Stimulated activated CD4-positive, alpha-beta T cell treated with anti-CD3 and anti-CD28 coated beads, Interleukin-12 subunit alpha, Interleukin-12 subunit beta, amount 100 ng/mL, for 24 hours (primary cell): ENCODE data around the gene SLC22A9.
"Not testable (repeated sequence)": the region's sequence is repeated elsewhere in the genome, so short reads cannot be mapped to it uniquely, and the experiment has no call there.

Source experiments
- DNase-seq, 2 experiments: peaks; one replicate each; pipeline ENCODE4 v3.0.0-alpha.2; 2020; ENCODE audit warnings: low read depth in 2 of 2

The SLC22A9 gene

GRCh38 chr11:63369165-63369970 lies at the start of gene SLC22A9:
SLC22A9 (plus strand) TSS chr11:63369785; CDS start chr11:63370057, 272 bp downstream.
- DNase-seq: no peak

DNA sequence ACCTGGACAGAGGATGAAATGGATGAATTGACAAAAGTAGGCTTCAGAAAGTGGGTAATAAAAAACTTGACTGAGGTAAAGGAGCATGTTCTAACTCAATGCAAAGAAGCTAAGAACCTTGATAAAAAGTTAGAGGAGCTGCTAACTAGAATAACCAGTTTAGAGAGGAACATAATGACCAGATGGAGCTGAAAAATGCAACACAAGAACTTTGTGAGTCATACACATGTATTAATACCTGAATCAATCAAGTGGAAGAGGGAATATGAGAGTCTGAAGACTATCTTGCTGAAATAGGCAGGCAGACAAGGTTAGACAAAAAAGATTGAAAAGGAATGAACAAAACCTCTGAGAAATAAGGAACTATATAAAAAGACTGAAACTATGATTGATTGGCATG lies 47.9 kb upstream of the SLC22A9 start:
- no peak for DNase-seq

DNA sequence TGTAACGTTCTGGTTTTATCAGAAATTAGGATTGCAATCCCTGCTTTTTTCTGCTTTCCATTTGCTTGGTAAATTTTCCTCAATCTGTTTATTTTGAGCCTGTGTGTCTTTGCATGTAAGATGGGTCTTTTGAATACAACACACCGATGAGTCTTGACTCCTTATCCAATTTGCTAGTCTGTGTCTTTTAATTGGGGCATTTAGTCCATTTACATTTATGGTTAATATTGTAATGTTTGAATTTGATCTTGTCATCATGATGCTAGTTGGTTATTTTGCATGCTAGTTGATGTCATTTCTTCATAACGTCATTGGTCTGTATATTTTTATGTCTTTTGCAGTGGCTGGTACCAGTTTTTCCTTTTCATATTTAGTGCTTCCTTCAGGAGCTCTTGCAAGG lies 34.5 kb upstream of the SLC22A9 start:
- not testable (repeated sequence) for DNase-seq

GRCh38 chr11:63337070-63337469 lies 32.5 kb upstream of the SLC22A9 start:
- DNase-seq: no peak

GRCh38 chr11:63343130-63343529 lies 26.5 kb upstream of the SLC22A9 start:
- no peak for DNase-seq

GRCh38 chr11:63352144-63352543 lies 17.4 kb upstream of the SLC22A9 start:
- DNase-seq: no peak

DNA sequence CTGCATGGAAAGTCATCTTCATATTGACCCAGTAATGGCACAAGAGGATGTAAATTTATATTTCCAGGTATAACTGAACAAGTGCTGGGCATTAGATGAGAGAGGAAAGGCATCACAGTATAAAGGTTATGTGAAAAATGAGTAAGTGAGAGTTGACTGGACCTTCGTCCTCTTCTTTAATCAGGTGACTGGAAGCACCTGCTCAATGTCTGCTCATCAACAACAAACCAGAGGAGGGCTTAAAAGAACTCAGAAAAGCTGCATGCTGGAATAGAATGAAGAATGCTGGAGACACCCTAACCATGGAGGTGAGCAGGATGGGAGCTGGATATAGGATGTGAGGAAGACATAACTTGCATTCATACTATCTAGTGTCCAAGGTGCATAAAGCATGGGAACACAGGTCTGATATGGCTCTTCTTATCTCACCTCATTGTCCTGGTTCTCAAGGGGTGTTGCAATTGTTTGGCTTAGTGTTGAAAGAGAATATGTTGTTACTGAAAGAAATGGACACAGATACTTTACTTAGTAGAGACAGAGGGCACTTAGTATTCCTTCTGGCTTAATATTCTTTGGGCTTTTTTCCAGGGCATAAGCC lies 7.3 kb upstream of the SLC22A9 start:
- DNase-seq: no peak

DNA sequence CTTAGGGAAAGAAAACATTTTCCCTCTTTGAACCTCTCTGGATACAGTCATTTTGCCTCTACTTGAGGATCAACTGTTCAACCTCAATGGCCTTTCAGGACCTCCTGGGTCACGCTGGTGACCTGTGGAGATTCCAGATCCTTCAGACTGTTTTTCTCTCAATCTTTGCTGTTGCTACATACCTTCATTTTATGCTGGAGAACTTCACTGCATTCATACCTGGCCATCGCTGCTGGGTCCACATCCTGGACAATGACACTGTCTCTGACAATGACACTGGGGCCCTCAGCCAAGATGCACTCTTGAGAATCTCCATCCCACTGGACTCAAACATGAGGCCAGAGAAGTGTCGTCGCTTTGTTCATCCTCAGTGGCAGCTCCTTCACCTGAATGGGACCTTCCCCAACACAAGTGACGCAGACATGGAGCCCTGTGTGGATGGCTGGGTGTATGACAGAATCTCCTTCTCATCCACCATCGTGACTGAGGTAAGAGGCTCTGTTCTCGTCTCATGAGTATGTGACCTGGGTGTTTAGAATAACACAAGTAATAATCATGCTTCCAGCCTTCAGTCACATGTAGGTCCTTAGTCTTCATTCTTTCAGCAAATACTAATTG lies 495 bp downstream of the SLC22A9 start:
- DNase-seq: no peak

GRCh38 chr11:63371396-63371795 lies 1.8 kb downstream of the SLC22A9 start:
- DNase-seq: no peak

GRCh38 chr11:63375434-63375833 lies 5.8 kb downstream of the SLC22A9 start:
- no peak for DNase-seq

- DNase-seq: no peak
Observed at GRCh38 chr11:63380130-63380529, 10.5 kb downstream of the SLC22A9 start.

DNA sequence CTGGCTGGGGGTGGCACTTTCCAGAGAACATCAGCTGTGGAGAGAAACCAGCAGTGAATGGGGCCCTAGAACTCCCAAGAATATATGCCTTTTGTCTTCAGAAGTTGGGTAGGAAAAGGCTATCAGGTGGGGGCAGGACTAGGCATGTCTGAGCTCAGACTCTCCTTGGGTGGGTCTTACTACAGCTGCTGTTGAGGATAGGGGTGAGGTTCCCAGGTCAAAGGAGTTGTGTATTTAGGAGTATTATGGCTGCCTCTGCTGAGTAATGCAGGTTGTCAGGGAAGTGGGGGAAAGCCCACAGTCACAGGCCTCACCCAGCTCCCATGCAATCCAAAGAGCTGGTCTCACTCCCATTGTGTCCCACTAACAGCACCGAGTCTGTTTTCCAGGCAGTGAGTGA lies 26.1 kb downstream of the SLC22A9 start:
- DNase-seq: no peak

DNA sequence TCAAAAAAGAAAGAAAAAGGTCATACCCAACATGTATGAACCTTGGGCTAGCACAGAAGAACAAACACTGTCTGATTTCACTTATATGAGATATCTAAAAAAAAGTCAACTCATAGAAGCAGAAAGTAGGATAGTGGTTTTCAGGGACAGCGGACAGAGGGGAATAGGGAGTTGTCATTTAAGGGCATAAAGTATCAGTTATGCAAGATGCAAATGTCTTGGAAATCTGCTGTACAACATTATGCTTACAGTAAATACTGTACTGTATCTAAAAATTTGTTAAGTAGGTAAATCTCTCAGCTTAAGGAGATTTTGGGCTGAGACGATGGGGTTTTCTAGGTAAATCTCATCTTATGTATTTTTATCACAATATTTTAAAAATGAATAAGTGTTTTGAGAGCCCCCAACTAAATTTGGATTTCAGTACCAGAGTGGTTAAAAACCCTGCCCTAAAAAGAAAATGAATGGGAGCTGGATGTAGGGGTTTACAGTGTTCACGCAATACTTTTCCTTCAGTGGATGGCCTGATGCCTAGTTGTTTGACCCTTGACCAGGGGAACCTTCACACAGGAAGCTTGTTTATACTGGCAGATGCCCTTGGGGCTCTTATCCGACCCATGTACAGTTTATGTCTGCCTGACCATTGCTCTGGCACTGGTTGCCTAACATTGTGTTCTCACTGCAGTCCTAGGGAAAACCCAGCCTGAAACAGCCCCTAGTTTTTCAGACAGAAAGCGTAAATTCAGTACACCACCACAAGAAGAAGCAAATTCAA lies 34.8 kb downstream of the SLC22A9 start:
- DNase-seq: no peak

DNA sequence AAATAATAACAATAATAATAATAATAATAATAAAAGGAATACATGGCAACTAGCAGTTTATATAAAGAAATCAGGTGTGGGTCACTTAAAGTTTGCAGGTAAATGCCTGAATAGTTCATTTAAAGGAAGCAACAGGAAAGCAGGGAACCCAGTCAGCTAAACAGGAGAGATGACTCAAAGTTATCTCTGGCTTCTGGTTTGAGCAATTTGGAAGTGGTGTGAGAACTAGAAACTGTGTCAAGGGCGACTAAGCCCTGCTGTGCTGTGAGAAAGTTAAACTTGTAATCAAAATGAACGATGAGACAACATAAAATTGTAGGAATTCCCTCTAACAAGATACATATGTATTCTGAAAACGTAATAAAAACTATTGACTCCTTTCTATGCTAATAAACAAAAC lies 35.5 kb downstream of the SLC22A9 start:
- DNase-seq: no peak

- no peak for DNase-seq
Observed at GRCh38 chr11:63406458-63406857, 36.9 kb downstream of the SLC22A9 start.

DNA sequence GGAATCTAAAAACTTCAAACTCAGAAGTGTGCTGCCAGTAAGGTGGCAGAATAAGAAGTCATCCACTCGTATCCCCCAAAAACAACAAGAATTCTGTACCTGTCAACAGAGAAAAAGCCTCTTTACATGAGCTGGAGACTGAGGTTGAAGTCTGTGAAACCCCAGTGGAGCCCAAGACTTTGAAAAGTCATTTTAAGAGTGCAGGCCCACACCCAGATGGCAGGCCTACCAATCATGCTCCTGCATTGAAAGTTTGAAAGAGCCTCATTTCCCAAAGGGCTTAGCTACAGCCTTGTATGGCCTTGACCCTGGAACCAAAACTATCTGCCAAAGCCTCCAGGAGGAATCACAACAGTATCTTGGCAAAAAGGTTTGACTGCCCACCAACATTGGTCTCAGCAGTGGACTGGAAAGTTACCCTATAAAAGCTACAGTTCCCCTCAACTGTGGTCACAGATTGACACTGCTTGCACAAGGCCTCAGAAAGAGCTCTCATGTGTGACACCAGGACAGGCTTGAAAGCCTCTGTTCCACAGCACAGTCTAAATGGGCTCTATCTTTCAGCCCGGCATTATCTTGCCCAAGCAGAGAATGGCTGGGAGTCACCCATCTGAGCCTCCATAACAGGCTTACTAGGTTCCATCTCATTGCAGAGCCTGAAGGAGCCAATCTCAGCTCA lies 47.7 kb downstream of the SLC22A9 start:
- DNase-seq: no peak

- DNase-seq: no peak
Observed at GRCh38 chr11:63427971-63428508, 58.5 kb downstream of the SLC22A9 start.

DNA sequence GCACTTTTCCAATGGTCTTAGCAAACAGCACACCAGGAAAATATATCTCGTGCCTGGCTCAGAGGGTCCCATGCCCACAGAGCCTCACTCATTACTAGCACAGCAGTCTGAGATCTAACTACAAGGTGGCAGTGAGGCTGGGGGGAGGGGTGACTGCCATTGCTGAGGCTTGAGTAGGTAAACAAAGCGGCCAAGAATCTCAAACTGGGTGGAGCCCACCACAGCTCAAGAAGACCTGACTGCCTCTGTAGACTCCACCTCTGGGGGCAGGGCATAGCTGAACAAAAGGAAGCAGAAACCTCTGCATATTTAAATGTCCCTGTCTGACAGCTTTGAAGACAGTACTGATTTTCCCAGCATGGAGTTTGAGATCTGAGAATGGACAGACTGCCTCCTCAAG lies 61.1 kb downstream of the SLC22A9 start:
- DNase-seq: not testable (repeated sequence)

GRCh38 chr11:63435351-63435750 lies 65.8 kb downstream of the SLC22A9 start:
- not testable (repeated sequence) for DNase-seq

- not testable (repeated sequence) for DNase-seq
Observed at GRCh38 chr11:63435831-63436230, 66.2 kb downstream of the SLC22A9 start.

DNA sequence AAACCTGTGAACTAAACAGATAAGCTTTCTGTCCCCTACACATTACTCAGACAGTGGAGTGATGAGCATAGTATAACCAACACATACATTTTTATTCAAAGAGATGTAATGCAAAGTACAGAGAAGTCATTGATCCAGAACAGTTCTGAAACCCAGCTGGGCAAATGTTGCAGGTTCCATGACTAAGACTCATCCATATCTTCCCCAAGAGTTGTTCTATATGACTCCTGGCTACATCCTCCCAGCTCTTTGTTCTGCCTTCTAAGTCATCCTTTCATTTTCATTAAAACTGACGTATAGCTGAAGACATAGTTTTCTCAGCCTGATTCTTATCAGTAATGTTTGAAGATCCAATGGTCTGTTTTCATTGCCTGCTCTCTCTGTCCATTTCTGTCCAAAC lies 74.1 kb downstream of the SLC22A9 start:
- DNase-seq: no peak
